ENCODE measurements around the gene REEP1.

- TF ChIP-seq, protein P1, sequence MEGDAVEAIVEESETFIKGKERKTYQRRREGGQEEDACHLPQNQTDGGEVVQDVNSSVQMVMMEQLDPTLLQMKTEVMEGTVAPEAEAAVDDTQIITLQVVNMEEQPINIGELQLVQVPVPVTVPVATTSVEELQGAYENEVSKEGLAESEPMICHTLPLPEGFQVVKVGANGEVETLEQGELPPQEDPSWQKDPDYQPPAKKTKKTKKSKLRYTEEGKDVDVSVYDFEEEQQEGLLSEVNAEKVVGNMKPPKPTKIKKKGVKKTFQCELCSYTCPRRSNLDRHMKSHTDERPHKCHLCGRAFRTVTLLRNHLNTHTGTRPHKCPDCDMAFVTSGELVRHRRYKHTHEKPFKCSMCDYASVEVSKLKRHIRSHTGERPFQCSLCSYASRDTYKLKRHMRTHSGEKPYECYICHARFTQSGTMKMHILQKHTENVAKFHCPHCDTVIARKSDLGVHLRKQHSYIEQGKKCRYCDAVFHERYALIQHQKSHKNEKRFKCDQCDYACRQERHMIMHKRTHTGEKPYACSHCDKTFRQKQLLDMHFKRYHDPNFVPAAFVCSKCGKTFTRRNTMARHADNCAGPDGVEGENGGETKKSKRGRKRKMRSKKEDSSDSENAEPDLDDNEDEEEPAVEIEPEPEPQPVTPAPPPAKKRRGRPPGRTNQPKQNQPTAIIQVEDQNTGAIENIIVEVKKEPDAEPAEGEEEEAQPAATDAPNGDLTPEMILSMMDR (IDR thresholded peaks at IDR 0.05) = no peak
- no peak for TF ChIP-seq POLR2A (IDR thresholded peaks at IDR 0.05)
Observed at GRCh38 chr2:86195808-86196387, 141.5 kb downstream of the REEP1 start.

Measured in testis (tissue), 2 donors.